Cardiac septum (tissue), 1 donor: ENCODE data around the gene STAB1. TPM values are rescaled to one million over a fixed set of nuclear protein-coding genes. Genes with fewer than 3 reads are reported as not detected.

Experiments
- DNase-seq: peaks from one replicate; pipeline ENCODE4 v3.0.0-alpha.2; 2020; ENCODE audit warnings: low spot score
- intact Hi-C: fragments of 100-400 bp; cut with DNase I; formaldehyde crosslinking; loops from one replicate; pipeline ENCODE4 v1.14.0; 2022
- total RNA-seq: library from RNA; stranded (reverse); fragmentation: NEBNext Ultra II Directional; extraction: Animal tissue kit (Norgen Biotek cat#: 25700); gene quantifications from one replicate; pipeline ENCODE4 v1.2.1, GENCODE V29; 2021
- donor health status: DM: no; HTN: no; CAD: no.

STAB1 gene
- total RNA-seq, 1 donor from 2014 or later: 52.2 TPM

GRCh38 chr3:52458031-52458760, 36.9 kb upstream of the STAB1 start:
- intact Hi-C loops: no loop called here

DNA sequence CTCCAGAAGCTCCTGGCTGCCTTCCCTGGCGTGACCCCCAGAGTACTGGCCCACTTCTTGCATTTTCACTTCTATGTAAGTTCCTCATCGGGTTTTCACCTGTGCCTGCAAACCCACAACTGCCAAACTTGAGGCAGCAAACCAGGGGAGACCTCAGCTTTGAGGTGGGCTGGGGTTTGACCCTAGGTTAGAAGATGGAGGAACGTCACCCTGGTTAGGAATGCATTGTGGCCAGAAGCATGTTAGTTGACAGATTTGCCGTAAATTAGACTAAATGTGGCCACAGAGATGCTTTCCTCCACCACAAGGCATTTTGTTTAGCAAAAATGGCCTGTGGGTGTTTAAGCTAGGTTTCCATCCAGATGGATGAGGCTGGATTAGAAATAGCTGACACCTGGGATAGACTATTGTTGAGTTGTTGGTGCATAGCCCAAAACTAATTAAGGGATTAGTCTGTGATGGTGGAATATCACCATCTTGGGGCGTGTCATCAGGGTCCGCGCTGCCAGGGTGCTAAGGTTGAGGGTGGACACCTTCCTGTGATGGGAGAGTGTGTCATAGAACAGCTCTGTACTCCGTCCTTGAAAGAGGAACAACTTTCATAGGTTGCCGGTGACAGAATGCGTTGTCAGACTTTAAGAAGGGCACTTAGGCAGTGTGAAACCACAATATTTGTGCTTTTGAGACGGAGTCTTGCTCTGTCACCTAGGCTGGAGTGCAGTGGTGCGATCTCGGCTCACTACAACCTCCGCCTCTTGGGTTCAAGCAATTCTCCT, 36.2 kb upstream of the STAB1 start:
- no peak for DNase-seq
- intact Hi-C loops: no loop called here

More at GRCh38 chr3:52458031-52458760, 36.9 kb upstream of the STAB1 start:
- no peak for DNase-seq

- intact Hi-C loops: no loop called here
Measured at GRCh38 chr3:52461874-52462273, 33.3 kb upstream of the STAB1 start.

GRCh38 chr3:52463416-52463815, 31.7 kb upstream of the STAB1 start:
- intact Hi-C loops: no loop called here
- no peak for DNase-seq

More at GRCh38 chr3:52461874-52462273, 33.3 kb upstream of the STAB1 start:
- no peak for DNase-seq

GRCh38 chr3:52468336-52468735, 26.8 kb upstream of the STAB1 start:
- no peak for DNase-seq
- intact Hi-C loops: no loop called here

GRCh38 chr3:52469001-52469400, 26.1 kb upstream of the STAB1 start:
- DNase-seq: no peak
- intact Hi-C loops: no loop called here

GRCh38 chr3:52470920-52471319, 24.2 kb upstream of the STAB1 start:
- DNase-seq: no peak
- intact Hi-C loops: loop anchor here (5.0 kb wide), 2 partner anchors 66 to 211 kb away; partner anchors contain the start of gene UQCC5

GRCh38 chr3:52471371-52472238, 23.5 kb upstream of the STAB1 start:
- intact Hi-C loops: loop anchor here (5.0 kb wide), 2 partner anchors 66 to 211 kb away; partner anchors contain the start of gene UQCC5
- DNase-seq: no peak

DNA sequence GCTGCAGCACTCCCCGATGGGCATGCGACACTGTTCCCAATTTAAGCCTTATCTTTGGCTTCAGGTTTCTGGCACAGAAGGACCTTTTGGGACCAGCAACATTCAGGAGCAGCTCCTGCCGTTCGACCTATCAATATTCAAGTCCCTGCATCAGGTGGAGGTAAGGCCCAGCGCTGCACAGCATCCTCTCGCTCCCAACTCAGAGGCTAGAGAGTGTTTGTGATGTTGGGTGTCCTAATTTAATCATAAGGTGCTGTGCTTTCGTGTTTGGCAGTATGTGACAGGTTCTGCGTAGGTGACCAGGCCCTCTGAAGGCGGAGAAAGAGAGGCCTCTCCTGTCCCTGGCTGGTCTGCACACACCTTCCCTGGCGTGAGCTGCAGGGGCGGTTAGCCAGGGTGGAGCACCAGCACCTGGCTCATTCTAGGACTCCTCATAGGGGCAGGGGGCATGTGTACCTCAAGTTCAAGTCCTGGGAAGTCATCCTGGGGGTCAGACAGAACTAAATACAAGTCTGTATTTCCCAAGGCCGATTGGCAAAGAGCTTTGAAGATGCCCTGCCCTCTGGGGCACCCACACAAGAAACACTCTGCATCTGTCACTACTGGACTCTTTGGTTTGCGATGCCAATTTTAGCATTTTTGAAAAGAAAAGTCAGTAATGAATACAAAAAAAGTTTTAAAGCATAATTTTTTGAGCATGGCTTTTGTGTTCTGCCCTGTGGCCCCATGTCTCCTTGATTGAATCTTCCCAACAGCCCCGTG, 22.7 kb upstream of the STAB1 start:
- intact Hi-C loops: loop anchor here (5.0 kb wide), 2 partner anchors 65 to 210 kb away; partner anchors contain the start of gene UQCC5
- no peak for DNase-seq

- intact Hi-C loops: loop anchor here (5.0 kb wide), 2 partner anchors 64 to 209 kb away; partner anchors contain the start of gene UQCC5
- no peak for DNase-seq
Measured at GRCh38 chr3:52473026-52473425, 22.1 kb upstream of the STAB1 start.

GRCh38 chr3:52477076-52477795, 17.9 kb upstream of the STAB1 start:
- intact Hi-C loops: no loop called here
- DNase-seq: no peak

- intact Hi-C loops: no loop called here
- DNase-seq: no peak
Measured at GRCh38 chr3:52477796-52478095, 17.4 kb upstream of the STAB1 start.

- intact Hi-C loops: no loop called here
- no peak for DNase-seq
Measured at GRCh38 chr3:52479037-52479876, 15.9 kb upstream of the STAB1 start.

- intact Hi-C loops: no loop called here
- no peak for DNase-seq
Measured at GRCh38 chr3:52479877-52480575, 15.1 kb upstream of the STAB1 start.

- intact Hi-C loops: no loop called here
- no peak for DNase-seq
Measured at GRCh38 chr3:52480768-52481715, 14.1 kb upstream of the STAB1 start.
